KG1 (cell line): ENCODE measurements around the gene PHC2.

Source experiments
- DNase-seq: peaks from one replicate; lab custom pipeline; 2025; lab: John Stamatoyannopoulos, UW

PHC2 gene

GRCh38 chr1:33349081-33349759, 81.7 kb downstream of the PHC2 start:
- peak; percentile 23 for DNase-seq

GRCh38 chr1:33348676-33349080, 82.2 kb downstream of the PHC2 start:
- no peak for DNase-seq

GRCh38 chr1:33348194-33348593, 82.7 kb downstream of the PHC2 start:
- DNase-seq = no peak

GRCh38 chr1:33347650-33347992, 83.3 kb downstream of the PHC2 start:
- DNase-seq = no peak

GRCh38 chr1:33346927-33347649, 83.8 kb downstream of the PHC2 start:
- no peak for DNase-seq

- DNase-seq = no peak
Observed at GRCh38 chr1:33346533-33346926, 84.4 kb downstream of the PHC2 start.

GRCh38 chr1:33344896-33345560, 85.9 kb downstream of the PHC2 start:
- DNase-seq = no peak

GRCh38 chr1:33343539-33343938, 87.4 kb downstream of the PHC2 start:
- DNase-seq = no peak

GRCh38 chr1:33342041-33342723, 88.7 kb downstream of the PHC2 start:
- no peak for DNase-seq

GRCh38 chr1:33341190-33341589, 89.7 kb downstream of the PHC2 start:
- DNase-seq = no peak

GRCh38 chr1:33339413-33339812, 91.5 kb downstream of the PHC2 start:
- DNase-seq = no peak

GRCh38 chr1:33338440-33339211, 92.3 kb downstream of the PHC2 start:
- DNase-seq = no peak

GRCh38 chr1:33338048-33338439, 92.9 kb downstream of the PHC2 start:
- DNase-seq = no peak

GRCh38 chr1:33337441-33337840, 93.5 kb downstream of the PHC2 start:
- no peak for DNase-seq

GRCh38 chr1:33336580-33336979, 94.3 kb downstream of the PHC2 start:
- no peak for DNase-seq

- DNase-seq = no peak
Observed at GRCh38 chr1:33335020-33335419, 95.9 kb downstream of the PHC2 start.

- no peak for DNase-seq
Observed at GRCh38 chr1:33334081-33334552, 96.8 kb downstream of the PHC2 start.

- DNase-seq = no peak
Observed at GRCh38 chr1:33332881-33333280, 98.0 kb downstream of the PHC2 start.

GRCh38 chr1:33332357-33332789, 98.5 kb downstream of the PHC2 start:
- no peak for DNase-seq

- DNase-seq = no peak
Observed at GRCh38 chr1:33331444-33332356, 99.2 kb downstream of the PHC2 start.

GRCh38 chr1:33330906-33331305, 100.0 kb downstream of the PHC2 start:
- DNase-seq = no peak
